HUES48 (cell line): ENCODE measurements around the gene OR13A1.
"Not testable (repeated sequence)": the region's sequence is repeated elsewhere in the genome, so short reads cannot be mapped to it uniquely, and the experiment has no call there.

Experiments
- H3K27ac ChIP-seq: one replicate; pipeline ENCODE4 v1.7.0; 2013; ENCODE audit warnings: low read depth, low read length, inconsistent platforms
- H3K27me3 ChIP-seq: 2 replicates; pipeline ENCODE4 v1.6.1; 2013; ENCODE audit warnings: mild to moderate bottlenecking, low read length; ENCODE audit not compliant: control insufficient read depth, insufficient read depth
- H3K36me3 ChIP-seq: 2 replicates; pipeline ENCODE4 v1.6.1; 2013; ENCODE audit warnings: low read length; ENCODE audit not compliant: control insufficient read depth, insufficient read depth
- H3K4me1 ChIP-seq: 2 replicates; pipeline ENCODE4 v1.6.1; 2013; ENCODE audit warnings: mild to moderate bottlenecking, low read length; ENCODE audit not compliant: control insufficient read depth, insufficient read depth
- H3K4me3 ChIP-seq: 2 replicates; pipeline ENCODE4 v1.5.1; 2013; ENCODE audit warnings: mild to moderate bottlenecking, low read depth, low read length
- H3K9ac ChIP-seq: 2 replicates; pipeline ENCODE4 v1.6.1; 2013; ENCODE audit warnings: mild to moderate bottlenecking, low read depth, low read length, moderate library complexity
- H3K9me3 ChIP-seq: 2 replicates; pipeline ENCODE4 v1.6.1; 2013; ENCODE audit warnings: low read length; ENCODE audit not compliant: control insufficient read depth, insufficient read depth

The OR13A1 gene

GRCh38 chr10:45331824-45332223 lies 16.4 kb upstream of the OR13A1 start:
- peaks cover 11% of the 10 kb centered on the region for H3K9me3 ChIP-seq
- H3K9ac ChIP-seq, H3K4me1 ChIP-seq, H3K36me3 ChIP-seq, H3K4me3 ChIP-seq, H3K27me3 ChIP-seq, H3K27ac ChIP-seq: not testable (repeated sequence)

- not testable (repeated sequence) for H3K27ac ChIP-seq, H3K36me3 ChIP-seq, H3K4me3 ChIP-seq, H3K9me3 ChIP-seq, H3K9ac ChIP-seq, H3K27me3 ChIP-seq, H3K4me1 ChIP-seq
Observed at GRCh38 chr10:45326864-45327263, 11.5 kb upstream of the OR13A1 start.

- Histone ChIP-seq H3K4me3 (no peak overlapping the region), H3K9me3 (peaks cover 7% of the 10 kb centered on the region; the same call in 1 of the 2 replicates), H3K27ac (no peak overlapping the region), H3K36me3 (no peaks in the 10 kb centered on the region), H3K4me1 (no peaks in the 10 kb centered on the region), H3K9ac (no peak overlapping the region), H3K27me3 (no peaks in the 10 kb centered on the region)
Observed at GRCh38 chr10:45325116-45325515, 9.7 kb upstream of the OR13A1 start.

GRCh38 chr10:45319702-45320101 lies 4.3 kb upstream of the OR13A1 start:
- Histone ChIP-seq H3K27me3 (no peaks in the 10 kb centered on the region), H3K36me3 (no peaks in the 10 kb centered on the region)

GRCh38 chr10:45313264-45313873 lies 2.0 kb downstream of the OR13A1 start:
- Histone ChIP-seq H3K27me3 (no peaks in the 10 kb centered on the region), H3K36me3 (no peaks in the 10 kb centered on the region)

More at GRCh38 chr10:45319702-45320101, 4.3 kb upstream of the OR13A1 start:
- Histone ChIP-seq H3K9ac (no peak overlapping the region), H3K9me3 (peaks cover 7% of the 10 kb centered on the region; the same call in 1 of the 2 replicates), H3K27ac (no peak overlapping the region), H3K4me3 (no peak overlapping the region), H3K4me1 (no peaks in the 10 kb centered on the region)

GRCh38 chr10:45308707-45309106 lies 6.7 kb downstream of the OR13A1 start:
- Histone ChIP-seq H3K27ac (no peak overlapping the region), H3K9ac (no peak overlapping the region), H3K4me1 (peaks cover 21% of the 10 kb centered on the region), H3K36me3 (no peaks in the 10 kb centered on the region), H3K4me3 (no peak overlapping the region), H3K9me3 (no peaks in the 10 kb centered on the region), H3K27me3 (no peaks in the 10 kb centered on the region)

More at GRCh38 chr10:45313264-45313873, 2.0 kb downstream of the OR13A1 start:
- H3K4me1 ChIP-seq = peaks cover 3% of the 10 kb centered on the region; the same call in 1 of the 2 replicates
- H3K4me3 ChIP-seq = no peak overlapping the region
- H3K9me3 ChIP-seq = no peaks in the 10 kb centered on the region
- no peak overlapping the region for H3K27ac ChIP-seq
- H3K9ac ChIP-seq = no peak overlapping the region

- Histone ChIP-seq H3K27ac (no peak overlapping the region), H3K27me3 (no peaks in the 10 kb centered on the region), H3K4me1 (peaks cover 10% of the 10 kb centered on the region), H3K9me3 (no peaks in the 10 kb centered on the region), H3K4me3 (no peak overlapping the region), H3K36me3 (no peaks in the 10 kb centered on the region), H3K9ac (no peak overlapping the region)
Observed at GRCh38 chr10:45302573-45302972, 12.8 kb downstream of the OR13A1 start.

- H3K9me3 ChIP-seq, H3K27ac ChIP-seq: not testable (repeated sequence)
Observed at GRCh38 chr10:45298341-45298955, 17.0 kb downstream of the OR13A1 start.

GRCh38 chr10:45294681-45295080 lies 20.7 kb downstream of the OR13A1 start:
- Histone ChIP-seq H3K9ac (no peak overlapping the region), H3K27me3 (no peaks in the 10 kb centered on the region), H3K4me1 (no peaks in the 10 kb centered on the region), H3K9me3 (no peaks in the 10 kb centered on the region), H3K27ac (no peak overlapping the region), H3K4me3 (no peak overlapping the region), H3K36me3 (no peaks in the 10 kb centered on the region)

More at GRCh38 chr10:45298341-45298955, 17.0 kb downstream of the OR13A1 start:
- not testable (repeated sequence) for H3K36me3 ChIP-seq, H3K4me1 ChIP-seq, H3K27me3 ChIP-seq, H3K9ac ChIP-seq, H3K4me3 ChIP-seq

- H3K4me1 ChIP-seq = no peaks in the 10 kb centered on the region
- no peaks in the 10 kb centered on the region for H3K36me3 ChIP-seq
- H3K9me3 ChIP-seq = no peaks in the 10 kb centered on the region; the same call in 1 of the 2 replicates
- no peak overlapping the region for H3K27ac ChIP-seq
- H3K4me3 ChIP-seq = no peak overlapping the region
- no peaks in the 10 kb centered on the region for H3K27me3 ChIP-seq
- no peak overlapping the region for H3K9ac ChIP-seq
Observed at GRCh38 chr10:45286980-45287379, 28.4 kb downstream of the OR13A1 start.

GRCh38 chr10:45282061-45282460 lies 33.3 kb downstream of the OR13A1 start:
- H3K9me3 ChIP-seq = no peaks in the 10 kb centered on the region; the same call in 1 of the 2 replicates

More at GRCh38 chr10:45282061-45282460, 33.3 kb downstream of the OR13A1 start:
- Histone ChIP-seq H3K4me1 (peaks cover 9% of the 10 kb centered on the region), H3K27ac (no peak overlapping the region), H3K4me3 (no peak overlapping the region), H3K27me3 (no peaks in the 10 kb centered on the region), H3K36me3 (no peaks in the 10 kb centered on the region), H3K9ac (no peak overlapping the region)
